Hematopoietic multipotent progenitor cell treated with erythropoietin and hydrocortisone succinate and interleukin-3 and kit ligand, for 8 days (in vitro differentiated cells): ENCODE results near the gene CARD11.
"Not testable (repeated sequence)": the region's sequence is repeated elsewhere in the genome, so short reads cannot be mapped to it uniquely, and the experiment has no call there.

Experiments used
- DNase-seq: peaks from one replicate; pipeline ENCODE4 v3.0.0-alpha.2; 2015

CARD11 gene

DNA sequence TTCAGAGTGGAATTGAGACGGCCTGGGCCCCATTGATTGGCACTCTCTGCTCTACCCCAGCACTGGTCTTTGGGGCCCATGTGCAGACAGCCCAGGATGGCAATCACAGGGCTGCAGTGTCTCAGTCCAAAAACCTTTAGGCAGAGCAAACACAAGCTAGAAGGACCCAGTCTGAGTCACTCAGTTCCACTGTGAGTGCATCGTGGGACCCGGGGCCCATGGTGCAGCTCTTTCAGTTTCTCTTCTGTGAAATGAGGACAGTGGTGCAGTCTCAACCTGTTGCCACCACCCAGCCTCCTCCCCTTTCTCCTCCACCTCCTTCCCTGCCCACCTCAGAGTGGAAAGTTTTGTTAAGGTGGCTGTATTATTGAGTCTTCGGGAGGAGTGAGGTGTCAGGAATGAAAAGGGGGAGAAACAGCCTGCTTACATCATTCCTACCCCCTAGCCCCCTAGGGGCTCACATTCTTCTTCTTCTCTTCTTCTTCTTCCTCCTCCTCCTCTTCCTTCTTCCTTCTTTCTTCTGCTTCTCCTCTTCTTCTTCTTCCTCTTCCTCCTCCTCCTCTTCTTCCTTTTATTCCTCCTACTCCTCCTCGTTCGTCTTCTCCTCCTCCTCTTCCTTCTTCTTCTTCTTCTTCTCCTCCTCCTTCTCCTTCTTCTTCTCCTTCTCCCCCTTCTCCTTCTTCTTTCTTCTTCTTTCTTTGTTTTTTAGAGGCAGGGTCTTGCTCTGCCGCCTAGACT, 19.5 kb upstream of the CARD11 start:
- DNase-seq, result no peak

DNA sequence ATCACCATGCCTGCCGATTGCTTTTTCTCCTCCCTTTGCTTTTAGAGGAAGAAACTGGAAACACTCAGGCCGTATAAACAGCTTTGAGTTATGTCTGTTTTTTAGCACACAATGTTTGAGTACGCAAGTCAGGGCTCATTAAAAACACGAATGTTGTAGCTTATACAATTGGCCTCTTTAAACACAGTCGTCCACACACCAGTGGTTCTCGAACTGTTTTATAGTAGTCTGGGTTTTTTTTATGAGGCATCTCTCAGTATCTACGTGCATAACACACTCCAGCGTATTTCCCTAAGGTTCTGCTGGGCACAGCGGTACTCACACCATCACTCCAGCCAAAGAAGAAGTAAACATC, 13.4 kb upstream of the CARD11 start:
- no peak for DNase-seq

DNA sequence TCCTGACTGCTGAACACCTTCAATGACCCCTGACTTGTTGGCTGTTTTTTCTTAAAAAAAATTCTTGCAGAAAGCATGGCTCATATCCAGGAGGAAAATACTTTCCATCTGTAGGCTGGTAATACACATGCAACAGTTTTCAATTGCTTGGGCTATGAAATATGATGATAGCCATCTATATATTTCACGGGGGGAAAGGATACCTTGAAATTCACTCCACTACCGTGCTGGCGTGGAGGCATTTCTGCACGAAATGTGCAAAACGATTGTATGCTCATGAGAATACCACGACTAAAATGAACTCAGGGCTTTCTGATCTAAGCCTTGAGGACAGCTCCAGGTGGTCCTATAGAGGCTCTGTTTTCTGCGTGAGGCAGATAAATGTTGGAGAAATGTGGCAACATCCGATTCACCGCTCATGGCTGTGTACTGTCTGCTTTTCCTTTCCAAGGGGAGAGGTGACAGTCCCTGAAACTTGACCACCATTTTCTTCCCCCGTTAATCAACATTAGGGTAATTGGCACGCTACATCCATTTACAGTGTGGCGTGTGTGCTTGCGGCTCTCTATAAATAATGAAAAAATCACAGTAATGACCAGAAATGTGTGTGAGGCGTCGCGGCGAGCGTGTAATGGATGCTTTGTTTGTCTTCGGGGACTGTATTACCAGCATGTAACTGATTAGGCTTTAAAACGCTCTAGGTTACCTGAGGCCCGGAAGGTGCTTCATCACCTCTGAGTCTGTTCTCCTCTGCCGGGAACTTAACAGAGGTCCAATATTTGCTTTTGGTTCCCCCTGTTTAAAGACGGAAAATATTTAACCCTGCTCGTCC, 12.8 kb upstream of the CARD11 start:
- no peak for DNase-seq

DNA sequence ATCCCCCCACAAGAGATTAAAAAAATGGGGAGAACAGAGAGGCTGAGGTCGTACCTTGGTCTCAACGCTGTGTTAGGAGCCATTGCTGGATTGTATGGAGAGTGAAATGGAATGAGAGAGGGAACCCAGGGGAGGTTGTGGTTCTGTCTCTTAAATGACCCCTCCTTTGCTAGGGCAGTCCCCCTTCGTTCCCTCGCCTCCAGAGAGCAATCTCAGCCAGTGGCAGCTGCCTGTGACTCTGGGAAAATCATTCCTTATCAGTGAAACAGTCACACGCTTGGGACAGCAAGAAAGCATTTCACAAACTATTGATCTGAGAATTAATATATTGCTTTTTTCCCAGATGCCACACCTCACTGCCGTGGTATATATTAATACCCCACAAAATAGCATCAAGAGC, 12.0 kb upstream of the CARD11 start:
- DNase-seq, result no peak

DNA sequence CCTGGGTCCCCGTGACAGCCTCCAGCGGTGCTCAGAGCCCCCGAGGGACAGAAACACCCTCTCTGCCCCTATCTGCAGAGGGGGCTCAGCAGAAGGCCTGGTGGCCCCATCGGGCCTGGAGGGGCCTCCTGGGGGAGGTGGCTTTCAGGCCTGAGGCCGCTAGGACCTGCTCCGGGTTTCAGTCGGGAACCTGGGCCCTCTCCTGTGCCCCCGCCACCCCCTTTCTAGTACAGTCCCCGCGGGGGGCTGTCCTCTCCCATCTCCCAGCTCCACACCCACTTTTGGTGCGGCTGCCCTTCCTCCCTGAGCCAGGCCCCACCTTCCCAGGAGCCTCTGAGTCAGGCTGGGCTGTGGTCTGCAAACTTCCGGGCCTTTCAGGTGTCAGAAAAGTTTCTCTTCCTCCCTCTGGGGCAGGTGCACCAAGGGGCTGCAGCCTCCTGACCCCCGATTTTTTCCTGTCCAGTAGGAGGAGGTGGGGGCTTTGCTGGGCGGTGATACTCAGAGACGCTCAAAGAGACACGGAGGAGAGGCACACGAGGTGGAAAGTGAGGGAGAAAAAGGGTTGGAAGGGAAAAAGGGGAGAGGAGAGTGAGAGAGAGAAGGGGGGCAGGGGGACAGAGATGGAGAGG, 692 bp downstream of the CARD11 start:
- peak; percentile 9 for DNase-seq

DNA sequence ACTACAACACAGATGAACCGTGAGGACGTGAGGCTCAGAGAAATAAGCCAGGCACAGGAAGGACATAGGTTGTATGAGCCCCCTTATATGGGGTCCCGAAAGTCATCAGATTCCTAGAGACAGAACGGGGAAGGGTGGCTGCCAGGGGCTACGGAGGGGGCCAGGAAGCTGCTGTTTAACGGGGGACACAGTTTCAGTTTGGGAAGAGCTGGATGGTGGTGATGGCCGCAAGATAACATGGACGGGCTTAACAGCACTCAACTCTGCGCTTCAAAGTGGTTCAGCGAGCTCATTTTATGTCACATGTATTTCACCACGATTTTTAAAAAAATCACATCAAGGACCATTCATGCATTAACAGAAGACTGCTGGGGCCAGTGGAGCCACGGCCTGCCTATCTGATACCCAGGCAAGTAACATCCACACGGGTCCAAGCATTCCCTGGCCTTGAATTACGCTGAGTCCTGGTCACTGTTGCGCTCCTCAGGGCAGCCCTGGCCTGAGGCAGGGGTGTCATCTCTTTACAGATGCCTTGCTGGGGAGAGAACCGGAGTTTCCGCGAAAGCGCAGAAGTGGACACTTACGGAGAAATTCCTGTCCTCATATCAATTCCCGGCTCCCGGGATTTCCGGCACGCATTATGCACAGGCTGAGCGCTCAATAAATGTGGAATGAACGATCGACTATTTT, 1.5 kb downstream of the CARD11 start:
- DNase-seq, result no peak

DNA sequence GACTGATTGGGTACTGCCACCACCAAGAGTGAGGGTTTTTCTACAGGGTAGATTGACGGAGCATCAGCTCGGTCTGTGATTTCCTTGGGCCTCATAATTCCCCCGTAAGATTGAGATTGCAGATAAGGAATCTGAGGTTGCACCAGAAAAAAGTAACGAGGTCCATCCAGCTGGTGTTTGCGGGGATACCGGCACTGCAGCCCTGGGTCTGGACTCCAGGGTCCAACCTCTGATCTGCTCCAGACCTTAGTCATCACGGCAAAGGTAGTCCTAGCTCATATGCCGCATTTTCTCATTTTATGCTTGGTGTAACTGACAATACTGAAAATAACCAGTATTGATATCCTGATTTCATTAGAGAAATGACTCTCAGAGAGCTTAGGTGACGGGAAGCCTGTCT, 3.9 kb downstream of the CARD11 start:
- no peak for DNase-seq

DNA sequence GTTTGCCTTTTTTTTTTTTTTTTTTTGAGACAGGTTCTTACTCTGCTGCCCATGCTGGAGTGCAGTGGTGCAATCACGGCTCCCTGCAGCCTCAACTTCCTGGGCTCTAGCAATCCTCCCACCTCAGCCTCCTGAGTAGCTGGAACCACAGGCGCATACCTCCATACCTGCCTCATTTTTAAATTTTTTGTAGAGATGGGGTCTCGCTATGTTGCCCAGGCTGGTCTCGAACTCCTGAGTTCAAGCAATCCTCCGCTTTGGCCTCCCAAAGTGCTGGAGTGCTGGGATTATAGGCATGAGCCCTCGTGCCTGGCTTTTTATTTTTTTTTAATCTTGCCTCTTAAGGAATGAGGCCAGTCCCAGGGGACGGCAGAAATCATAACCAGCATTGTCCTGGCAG, 5.7 kb downstream of the CARD11 start:
- DNase-seq, result not testable (repeated sequence)

DNA sequence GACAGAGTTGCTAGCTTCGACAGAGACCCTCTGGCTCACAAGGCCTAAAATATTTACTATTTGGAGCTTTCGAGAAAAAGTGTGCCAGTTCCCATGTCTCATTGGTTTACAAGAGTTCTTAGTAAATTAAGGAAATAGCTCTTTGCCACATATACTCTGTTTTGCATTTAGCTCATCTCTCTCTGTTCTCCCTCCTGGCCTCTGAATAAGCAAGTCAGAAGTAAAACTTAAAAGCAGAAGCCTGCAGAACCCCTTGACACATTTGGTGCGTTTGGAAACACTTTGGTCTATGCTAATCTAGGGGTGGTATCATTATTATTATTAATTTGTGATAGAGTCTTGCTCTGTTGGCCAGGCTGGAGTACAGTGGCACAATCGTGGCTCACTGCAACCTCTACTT, 6.4 kb downstream of the CARD11 start:
- no peak for DNase-seq

DNA sequence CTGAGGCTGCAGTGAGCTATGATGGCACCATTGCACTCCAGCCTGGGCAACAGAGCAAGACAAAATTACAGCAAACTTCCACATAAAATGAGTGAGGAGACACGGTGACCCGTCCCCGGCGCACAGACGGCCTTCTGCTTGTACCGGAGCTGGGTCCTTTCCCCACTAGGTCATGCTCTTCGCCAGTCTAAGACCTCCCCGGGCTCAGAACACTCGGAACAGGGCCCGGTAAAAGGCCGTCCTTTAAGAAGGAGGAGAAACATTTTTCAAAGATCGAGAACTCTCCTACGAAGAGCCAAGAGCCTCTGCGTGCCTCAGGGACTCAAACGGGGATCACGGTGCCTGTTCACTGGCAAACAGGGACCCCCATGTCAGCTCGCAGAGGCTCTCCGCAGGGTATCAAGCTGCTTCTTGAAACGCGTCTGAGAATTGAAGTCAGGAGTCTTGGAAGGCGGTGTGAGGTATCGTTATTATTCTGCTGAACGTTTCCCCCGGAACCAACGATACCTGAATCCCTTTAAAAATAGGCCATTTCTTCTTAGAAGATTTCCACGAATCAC, 9.0 kb downstream of the CARD11 start:
- DNase-seq, result no peak

DNA sequence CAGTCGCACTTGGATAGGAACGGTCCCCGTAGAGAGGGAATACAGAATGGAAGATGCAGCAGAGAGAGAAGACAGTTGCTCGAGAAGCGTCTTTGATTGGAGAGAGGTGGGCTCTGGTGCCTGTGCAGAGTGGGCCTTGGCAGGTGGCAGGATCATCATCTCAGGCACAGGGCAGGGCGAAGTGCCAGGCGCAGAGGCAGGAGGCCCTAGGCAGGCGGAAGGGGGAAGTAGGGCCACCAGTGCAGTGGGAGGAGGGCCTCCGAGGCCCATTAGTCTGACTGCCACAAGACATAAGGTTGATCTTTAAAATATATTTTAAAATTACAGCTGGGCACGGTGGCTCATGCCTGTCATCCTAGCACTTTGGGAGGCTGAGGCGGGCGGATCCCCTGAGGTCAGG, 10.1 kb downstream of the CARD11 start:
- DNase-seq, result no peak

DNA sequence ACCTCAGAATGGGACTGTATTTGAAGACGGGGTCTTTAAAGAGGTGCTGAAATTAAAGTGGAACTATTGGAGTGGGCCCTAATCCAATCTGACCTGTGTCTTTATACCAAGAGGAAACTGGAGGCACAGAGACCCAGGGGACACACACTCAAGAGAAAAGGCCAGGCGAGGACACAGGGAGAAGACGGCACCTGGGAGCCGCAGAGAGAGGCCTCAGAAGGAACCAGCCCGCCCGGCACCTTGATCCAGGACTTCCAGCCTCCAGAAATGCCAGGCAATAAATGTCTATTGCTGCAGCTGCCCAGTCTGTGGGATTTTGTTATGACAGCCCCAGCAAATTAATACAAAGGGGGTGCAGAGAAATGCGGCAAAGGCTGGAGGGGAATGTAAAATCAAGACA, 10.5 kb downstream of the CARD11 start:
- no peak for DNase-seq

DNA sequence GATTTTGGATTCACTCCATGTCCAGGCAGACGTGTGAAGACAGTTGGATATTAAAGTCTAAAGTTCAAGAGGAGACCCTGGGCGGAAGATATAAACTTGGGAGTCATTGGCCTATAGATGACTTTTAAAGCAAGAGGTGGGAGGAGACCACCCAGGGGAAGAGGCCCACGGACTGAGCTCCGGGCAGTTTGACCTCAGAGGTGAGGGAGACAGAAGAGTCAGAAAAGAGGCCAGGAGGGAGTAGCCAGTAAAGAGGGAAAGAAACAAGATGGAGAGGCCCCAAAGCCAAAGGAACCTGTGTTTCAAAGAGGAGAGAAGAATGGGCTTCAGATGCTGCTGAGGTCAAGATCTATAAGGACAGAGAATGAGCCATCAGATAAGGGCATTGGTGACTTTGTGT, 11.4 kb downstream of the CARD11 start:
- DNase-seq, result no peak

DNA sequence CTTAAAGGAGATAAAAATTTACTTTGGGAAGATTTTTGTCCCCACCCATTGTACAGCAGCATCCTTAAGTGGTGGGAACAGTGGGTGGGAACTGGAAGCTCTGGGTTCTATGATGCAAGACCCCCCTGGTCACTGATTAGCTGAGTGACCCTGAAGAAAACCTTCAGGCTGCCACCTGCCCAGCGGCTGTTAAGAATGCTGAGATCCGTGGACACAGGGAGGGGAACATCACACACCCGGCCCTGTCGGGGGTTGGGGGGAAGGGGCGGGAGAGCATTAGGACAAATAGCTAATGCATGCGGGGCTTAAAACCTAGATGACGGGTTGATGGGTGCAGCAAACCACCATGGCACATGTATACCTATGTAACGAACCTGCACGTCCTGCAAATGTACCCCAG, 14.5 kb downstream of the CARD11 start:
- no peak for DNase-seq

DNA sequence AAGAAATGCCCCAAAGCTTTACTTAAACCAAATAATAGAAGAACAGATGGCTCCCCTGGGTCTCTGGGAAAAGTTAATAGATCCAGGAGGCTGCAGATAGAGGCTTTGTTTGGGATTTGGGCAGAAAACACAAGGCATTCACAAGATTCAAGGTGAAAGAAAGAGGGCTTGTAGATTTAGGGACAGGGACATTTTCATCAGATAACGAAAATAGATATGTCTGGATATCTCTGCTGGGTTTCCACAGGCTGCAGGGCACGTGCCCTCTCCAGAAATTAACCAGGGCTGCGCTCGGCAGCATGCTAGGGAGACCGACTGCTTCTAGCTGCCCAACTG, 14.9 kb downstream of the CARD11 start:
- no peak for DNase-seq

DNA sequence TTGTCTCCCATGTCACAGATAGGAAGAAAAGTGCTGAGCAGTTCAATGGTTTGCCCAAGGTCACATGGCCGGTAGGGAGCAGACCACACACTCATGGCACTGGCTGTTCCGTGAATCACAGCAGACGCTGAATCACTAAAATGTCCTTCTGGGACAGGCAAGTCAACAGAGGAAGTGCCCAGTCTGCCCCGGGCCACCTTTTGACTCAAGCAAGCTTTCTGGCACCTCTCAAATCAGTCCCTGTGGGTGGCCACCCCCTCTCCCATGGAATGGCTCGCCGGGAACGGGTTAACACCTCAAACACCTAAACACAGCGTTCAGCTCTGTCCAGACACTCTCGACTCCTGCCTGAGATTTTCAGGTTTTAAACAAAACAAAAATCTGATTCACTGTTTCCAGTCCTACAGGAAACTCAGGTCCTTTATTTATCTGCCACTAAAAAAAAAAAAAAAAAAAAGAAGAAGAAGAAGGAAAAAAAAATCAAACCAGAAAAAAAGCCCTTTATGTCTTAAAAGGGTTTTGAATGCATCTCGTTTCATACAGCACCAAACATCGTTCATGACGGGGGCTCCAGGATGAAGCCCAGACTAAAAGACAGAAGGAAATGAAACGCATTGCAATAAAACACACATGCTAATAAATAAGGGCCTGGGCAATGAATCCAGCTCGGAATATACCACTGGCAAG, 15.5 kb downstream of the CARD11 start:
- no peak for DNase-seq

DNA sequence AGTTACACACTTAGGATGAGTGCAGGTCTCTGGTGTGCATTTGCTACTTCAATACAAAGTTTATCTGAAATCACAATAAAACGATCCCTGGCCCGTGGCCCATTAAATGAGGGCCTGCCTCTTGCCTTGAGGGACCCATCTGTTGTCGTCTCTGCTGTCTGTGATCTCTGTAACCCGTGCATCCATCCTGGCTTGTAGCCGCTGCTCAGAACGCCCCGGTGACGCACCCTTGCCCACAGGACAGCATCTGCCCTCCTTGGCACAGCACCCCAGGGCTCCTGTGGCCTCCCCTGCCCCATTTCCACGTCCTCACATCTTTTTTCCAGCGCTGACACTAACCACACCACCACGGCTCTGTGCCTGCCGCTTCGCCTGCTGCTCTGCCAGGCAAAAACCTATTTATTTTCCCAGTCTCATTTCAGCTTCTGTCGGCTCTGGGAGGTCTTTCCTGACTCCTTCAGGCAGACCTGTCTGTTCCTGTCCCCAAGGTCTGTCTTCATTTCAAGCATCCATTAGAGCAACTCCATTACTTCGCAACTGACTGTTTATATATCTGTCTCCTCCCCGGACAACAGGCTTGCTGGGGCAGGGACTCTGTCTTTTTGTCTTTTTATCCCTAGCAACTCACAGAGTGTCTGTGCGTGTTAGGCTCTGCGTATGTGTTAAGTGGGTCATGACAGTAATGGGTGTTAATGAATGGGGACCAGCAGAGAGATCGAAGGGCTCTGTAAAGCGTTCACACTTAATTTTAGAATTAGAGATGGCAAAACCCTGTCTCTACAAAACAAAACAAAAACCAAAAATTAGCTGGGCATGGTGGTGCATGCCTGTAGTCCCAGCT, 16.4 kb downstream of the CARD11 start:
- no peak for DNase-seq

DNA sequence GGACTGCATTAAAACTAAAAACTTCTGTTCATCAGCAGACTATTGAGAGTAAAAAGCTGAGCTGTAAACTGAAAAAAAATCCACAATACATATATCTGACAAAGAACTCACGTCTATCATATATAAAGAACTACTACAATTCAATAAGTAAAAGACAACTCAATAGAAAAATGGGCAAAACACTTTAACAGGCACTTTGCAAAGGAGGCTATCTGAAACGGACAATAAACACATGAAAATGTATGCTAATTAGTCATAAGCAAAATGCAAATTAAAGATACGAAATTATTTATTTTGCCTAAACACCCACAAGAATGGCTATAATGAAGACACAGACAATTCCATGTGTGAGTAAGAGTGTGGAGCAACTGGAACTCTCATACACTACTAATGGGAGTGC, 18.1 kb downstream of the CARD11 start:
- DNase-seq, result no peak

DNA sequence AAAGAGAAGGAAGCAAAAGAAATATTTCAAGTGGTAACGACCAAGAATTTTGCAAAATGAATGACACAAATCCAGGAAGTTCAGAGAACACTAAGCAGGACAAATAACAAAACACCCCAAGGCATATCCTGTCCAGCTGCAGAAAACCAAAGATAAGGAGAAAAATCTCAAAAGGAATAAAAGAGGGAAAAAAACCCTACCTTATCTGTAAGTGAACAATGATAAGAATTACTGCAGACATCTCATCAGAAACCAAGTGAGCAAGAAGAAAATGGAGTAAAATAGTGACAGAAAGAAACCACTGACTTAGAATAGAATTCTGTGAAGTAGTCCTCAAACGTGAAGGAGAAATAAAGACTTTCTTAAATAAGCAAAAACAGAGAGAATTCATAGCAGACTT, 21.8 kb downstream of the CARD11 start:
- DNase-seq, result no peak

DNA sequence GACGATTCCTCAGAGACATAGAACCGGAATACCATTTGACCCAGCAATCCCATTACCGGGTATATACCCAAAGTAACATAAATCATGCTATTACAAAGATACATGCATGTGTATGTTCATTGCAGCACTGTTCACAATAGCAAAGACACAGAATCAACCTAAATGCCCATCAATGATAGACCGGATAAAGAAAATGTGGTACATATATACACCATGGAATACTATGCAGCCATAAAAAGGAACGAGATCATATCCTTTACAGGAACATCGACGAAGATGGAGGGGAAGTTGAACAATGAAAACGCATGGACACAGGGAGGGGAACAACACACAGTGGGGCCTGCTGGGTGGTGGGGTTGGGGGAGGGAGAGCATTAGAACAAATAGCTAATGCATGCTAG, 22.4 kb downstream of the CARD11 start:
- not testable (repeated sequence) for DNase-seq

DNA sequence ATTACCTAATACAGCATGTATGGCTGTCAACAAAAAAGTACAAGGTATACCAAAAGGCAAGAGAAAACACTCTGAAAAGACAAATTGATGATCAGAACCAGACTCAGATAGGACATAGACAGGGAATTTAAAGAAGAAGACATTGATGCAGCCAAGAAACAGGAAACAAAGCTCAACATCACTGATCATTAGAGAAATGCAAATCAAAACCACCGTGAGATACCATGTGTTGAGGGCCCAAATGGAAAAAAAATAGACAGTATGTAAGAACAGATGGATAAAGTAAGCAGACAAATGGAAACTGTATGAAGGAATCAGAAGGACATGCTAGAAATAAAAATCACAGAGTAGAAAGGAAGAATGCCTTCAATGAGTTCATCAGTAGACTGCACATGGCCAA, 23.3 kb downstream of the CARD11 start:
- no peak for DNase-seq

DNA sequence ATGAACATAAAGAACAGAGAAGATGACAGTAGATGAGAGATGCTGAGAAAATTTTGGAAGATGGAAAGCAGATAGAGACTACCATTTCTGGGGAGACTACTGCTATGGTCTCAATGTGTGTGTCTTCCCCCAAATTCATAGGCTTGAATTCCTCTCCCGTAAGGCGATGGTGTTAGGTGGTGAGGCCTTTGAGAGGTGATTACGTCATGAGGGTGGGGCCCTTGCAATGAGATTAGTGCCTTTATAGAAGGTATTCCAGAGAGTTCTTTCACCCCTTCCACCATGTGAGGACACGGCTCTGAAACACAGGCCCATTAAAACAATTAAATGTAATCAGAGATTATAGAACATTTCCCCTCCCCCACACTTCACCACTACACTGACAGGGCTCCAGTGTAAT, 23.9 kb downstream of the CARD11 start:
- DNase-seq, result no peak
